Nucleus accumbens (tissue), 56 donors: ENCODE data around the gene PTK6.
A peak's percentile ranks its signal among the peaks of the same experiment; 100 is the strongest.

Experiments used
- DNase-seq, 56 donors: peaks; one replicate each; lab custom pipeline; 2025; lab: John Stamatoyannopoulos, UW

Gene PTK6

DNA sequence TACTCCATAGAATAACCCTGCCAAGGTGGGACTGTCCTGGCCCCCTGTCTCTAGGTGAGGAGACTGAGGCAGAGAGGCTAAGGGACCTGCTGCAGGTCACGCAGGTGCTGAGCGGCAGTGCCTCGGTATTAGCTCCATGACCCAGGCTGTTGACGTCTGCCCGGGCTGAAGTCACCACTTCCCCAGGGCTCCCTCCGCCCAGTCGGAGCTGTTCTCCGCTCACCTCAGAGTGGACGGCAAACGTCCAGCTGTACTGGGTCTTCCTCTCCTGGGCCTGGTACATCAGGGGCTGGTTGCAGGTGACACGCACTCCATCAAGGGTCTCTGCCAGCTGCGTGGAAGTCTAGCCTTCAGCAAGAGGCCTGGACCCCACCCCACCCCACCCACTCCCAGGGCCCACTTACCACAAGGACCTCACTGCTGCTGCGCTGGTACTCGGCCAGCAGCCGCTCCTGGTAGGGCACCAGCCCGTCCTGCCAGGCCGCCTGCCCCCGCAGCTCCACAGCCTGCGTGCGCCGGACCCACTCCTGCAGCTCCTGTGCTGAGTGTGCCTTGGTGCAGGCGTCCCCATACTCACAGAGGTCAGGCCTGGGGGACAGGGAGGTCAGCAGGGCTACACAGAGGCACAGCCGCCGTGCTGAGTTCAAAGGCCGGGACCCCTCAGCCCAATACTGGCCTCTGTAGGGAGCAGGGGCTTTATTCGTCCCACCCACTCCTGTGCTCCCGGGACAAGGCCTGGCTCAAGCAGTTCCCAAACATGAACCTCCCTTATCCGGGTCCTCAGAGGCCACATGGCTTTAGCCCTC lies 33.3 kb upstream of the PTK6 start:
- DNase-seq = no peak

- no peak for DNase-seq
These were observed 32.1 kb upstream of the PTK6 start for GRCh38 chr20:63568986-63569949.

GRCh38 chr20:63568170-63568981 lies 31.2 kb upstream of the PTK6 start:
- no peak for DNase-seq

DNA sequence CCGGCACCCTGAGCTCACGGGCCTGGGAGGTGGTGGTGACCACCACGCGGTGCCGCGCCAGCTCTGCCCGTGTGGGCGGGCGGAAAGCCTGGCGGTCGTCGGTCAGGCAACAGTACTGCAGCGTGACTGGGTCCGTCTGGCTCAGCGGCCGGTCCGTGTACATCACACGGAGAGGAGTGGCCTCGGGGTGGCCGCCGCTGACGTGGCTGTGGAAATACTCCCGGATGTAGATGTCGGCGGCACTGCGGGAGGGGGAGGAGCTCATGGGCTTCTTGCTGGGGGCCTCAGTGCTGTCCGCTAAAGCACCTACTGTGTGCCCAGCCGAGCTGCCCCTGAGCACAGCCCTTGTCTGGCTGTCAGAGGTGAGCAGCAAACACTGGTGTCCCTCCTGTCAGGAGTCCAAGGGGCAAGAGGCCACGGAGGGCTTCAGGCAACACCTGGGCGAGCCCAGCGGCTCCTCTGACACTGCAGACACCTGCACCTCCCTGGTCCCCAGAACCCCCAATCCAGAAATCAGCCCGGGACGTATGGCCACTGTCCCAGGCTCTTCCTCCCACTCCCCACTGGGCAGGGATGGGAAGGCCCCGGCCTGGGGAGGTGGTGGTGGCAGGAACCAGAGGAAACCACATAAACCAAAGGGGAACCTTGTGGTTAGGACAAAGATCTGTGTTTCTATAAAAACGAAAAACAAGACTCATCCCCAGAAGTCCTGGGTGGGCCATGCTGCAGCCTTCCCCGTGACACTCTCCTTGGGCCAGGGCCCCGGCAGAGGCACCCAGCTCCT lies 30.4 kb upstream of the PTK6 start:
- peak in 3 of 56 donors; percentile 8 to 33 (median 10) for DNase-seq

- no peak for DNase-seq
These were observed 29.9 kb upstream of the PTK6 start for GRCh38 chr20:63567136-63567385.

- DNase-seq = no peak
These were observed 29.4 kb upstream of the PTK6 start for GRCh38 chr20:63566395-63567135.

GRCh38 chr20:63565699-63566335 lies 28.6 kb upstream of the PTK6 start:
- no peak for DNase-seq

DNA sequence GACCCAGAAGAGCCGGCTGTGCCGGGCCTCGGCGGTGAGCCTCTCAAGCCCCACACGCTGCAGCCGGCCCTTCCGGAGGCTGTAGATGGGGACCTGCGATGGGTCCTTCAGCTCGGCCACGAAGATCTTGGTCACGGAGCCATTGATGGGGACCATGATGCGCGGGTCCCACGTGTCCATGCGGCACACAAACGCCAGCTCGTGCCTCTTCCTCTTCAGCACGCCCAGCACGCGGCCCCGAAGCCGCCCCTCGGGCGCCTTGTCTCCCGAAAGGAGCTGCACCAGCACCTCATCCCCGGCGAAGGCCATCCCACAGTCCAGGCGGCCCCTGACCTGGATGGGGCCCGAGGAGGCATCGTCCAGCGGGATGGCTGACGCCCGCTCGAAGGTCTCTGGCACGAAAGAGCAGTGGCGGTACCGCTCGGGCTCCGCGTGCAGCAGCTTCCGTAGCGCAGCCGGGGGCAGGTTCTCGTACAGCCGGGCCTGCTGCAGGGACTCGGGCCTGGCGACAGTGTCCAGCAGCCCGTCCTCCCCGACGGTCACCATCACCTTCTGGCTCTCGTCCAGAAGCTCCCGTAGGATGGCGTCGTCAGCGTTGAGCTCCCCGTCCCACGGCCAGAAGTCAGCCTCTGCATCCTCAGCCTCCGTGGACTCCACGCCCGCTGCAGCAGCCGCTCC lies 28.0 kb upstream of the PTK6 start:
- no peak for DNase-seq

- DNase-seq = no peak
These were observed 27.0 kb upstream of the PTK6 start for GRCh38 chr20:63564036-63564810.

GRCh38 chr20:63563225-63563935 lies 26.2 kb upstream of the PTK6 start:
- DNase-seq = no peak

DNA sequence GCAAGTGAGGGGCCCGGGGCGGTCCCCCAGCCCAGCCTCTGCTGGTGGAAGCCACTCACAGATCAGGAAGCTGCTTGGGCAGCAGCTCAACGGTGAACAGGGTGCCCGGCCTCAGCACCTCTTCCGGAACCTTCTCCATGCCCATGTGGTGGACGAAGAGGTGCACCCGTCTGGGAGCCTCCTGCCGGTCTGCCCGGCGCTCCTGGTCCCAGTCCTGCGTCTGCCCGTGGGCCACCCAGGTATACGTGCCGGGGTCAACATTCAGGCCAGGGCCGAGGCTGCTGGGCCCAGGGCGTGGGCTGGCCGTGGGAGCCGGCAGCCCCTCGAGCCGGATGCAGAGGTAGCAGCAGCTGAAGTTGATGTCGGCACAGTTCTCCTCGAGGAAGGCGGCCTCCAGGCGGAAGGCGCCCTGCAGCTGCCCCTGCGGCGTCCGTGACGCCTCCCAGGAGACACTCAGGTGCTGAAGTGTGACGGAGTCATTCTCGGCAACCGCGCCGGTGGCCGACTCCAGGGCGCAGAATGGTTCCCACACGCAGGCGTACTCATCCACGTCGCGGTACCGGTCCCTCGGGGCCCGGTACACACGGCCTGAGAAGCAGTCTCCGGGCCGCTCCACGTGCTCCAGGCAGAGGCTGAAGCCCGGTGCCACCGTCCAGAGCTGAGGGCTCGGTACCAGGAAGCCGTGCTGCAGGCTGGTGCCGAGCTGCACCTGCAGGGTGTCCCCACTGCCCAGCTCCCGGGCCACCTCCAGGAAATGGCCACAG lies 25.5 kb upstream of the PTK6 start:
- DNase-seq = no peak

DNA sequence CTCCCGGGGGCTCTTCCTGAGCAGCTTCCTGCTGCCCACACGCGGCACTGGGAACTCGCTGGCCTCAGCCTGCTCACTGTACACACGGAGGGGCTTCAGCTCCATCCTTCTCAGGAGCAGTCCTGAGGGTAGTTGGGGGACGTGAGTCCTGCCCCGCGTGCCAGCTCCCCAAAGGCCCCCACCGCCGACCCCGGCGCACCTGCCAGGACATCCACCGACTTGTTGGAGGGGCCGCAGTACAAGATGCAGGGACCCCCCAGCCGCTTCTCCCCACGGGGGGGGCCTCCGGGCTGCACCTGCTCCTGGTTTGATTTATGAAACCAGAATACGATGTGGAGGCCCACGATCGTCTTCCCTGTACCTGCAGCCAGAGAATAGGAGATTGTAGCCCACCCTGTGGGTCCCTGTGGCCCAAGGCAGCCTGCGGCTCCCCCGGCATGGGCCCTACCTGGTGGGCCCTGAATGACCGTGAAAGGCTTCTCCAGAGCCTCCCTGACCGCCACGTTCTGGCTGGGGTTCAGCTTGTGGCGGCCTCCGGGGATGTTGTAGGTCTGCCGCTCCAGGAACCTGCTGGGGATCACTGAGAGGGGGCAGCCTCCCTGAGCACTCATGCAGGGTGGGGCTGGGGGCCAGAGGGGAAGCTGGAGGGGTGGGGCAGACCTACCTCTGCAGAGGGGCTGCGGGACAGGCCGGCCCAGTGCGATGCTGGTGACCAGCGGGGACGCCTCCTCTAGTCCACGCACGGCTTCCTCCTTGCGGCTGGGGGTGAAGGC lies 24.6 kb upstream of the PTK6 start:
- no peak for DNase-seq

- DNase-seq = no peak
These were observed 23.9 kb upstream of the PTK6 start for GRCh38 chr20:63560856-63561609.

GRCh38 chr20:63560333-63560805 lies 23.2 kb upstream of the PTK6 start:
- DNase-seq = no peak
